ENCODE data around the gene PHLDB3.

Gene PHLDB3

DNA sequence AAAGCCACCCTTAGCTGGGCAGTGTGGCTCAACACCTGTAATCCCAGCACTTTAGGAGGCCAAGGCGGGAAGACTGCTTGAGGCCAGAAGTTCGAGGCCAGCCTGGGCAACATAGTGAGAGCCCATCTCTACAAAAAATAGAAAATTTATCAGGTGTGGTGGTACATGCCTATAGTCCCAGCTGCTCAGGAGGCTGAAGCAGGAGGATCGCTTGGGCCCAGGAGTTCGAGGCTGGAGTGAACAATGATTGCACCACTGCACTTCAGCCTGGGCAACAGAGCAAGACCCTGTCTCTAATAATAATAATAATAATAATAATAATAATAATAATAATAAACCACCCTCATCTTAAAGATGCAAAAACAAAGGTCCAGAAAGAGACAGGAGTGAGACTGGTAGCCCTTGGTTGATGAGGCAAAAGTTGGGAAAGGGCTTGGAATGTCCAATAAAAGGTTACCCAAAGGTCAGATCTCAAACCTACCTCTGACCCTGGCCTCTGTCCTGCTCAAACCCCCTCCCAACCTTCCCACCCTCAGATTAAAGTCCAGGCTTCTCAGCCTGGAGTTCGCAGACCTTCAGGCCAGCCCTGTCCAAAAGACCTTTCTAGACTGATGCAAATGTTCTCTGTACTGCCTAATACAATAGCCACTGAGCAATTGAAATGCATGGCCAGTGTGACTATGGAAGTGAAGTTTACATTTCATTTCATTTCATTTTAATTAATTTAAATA is 37.5 kb upstream of the PHLDB3 start:
- H3K36me3 ChIP-seq (ENCODE audit: control insufficient read depth, insufficient read depth, low read length, severe bottlenecking), result peaks cover 48% of the 10 kb centered on the region
- DNase-seq (ENCODE audit: low read depth), result no peak

GRCh38 chr19:43540381-43540780 is 35.8 kb upstream of the PHLDB3 start:
- H3K36me3 ChIP-seq (ENCODE audit: control insufficient read depth, insufficient read depth, low read length, severe bottlenecking), result peaks cover 48% of the 10 kb centered on the region

More for the DNA sequence above, 37.5 kb upstream of the PHLDB3 start:
- Histone ChIP-seq H3K4me1 (ENCODE audit: control insufficient read depth, insufficient read depth, low read length) (no peaks in the 10 kb centered on the region), H3K27me3 (replicated peaks; ENCODE audit: control insufficient read depth, insufficient read depth, low read length) (no peaks in the 10 kb centered on the region), H3K9ac (ENCODE audit: low read length) (no peak overlapping the region), H3K9me3 (ENCODE audit: control insufficient read depth, low read length) (no peaks in the 10 kb centered on the region), H3K4me3 (ENCODE audit: low read length) (no peak overlapping the region)

DNA sequence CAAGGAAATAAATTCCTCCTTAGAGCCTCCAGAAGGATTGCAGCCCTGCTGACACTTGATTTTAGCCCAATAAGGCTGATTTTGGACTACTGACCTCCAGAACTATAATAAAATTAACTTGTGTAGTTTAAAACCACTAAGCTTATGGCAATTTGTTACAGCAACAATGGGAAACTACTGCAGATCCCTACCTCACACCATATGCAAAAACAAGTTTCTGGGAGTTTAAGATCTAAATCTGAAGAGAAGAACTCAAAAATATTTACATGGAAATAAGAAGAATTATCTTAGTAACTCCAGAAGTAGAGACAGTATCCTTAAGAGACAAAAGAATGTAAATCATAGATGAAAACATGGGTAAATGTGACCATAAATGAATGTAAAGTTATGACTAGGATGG is 34.4 kb upstream of the PHLDB3 start:
- no peak overlapping the region for H3K9ac ChIP-seq (ENCODE audit: low read length)
- no peaks in the 10 kb centered on the region for H3K27me3 ChIP-seq (replicated peaks; ENCODE audit: control insufficient read depth, insufficient read depth, low read length)
- H3K4me3 ChIP-seq (ENCODE audit: low read length), result no peak overlapping the region
- DNase-seq (ENCODE audit: low read depth), result no peak
- H3K36me3 ChIP-seq (ENCODE audit: control insufficient read depth, insufficient read depth, low read length, severe bottlenecking), result peaks cover 43% of the 10 kb centered on the region
- no peaks in the 10 kb centered on the region for H3K4me1 ChIP-seq (ENCODE audit: control insufficient read depth, insufficient read depth, low read length)
- H3K9me3 ChIP-seq (ENCODE audit: control insufficient read depth, low read length), result no peaks in the 10 kb centered on the region

More at GRCh38 chr19:43540381-43540780, 35.8 kb upstream of the PHLDB3 start:
- no peaks in the 10 kb centered on the region for H3K4me1 ChIP-seq (ENCODE audit: control insufficient read depth, insufficient read depth, low read length)
- no peak overlapping the region for H3K4me3 ChIP-seq (ENCODE audit: low read length)
- no peaks in the 10 kb centered on the region for H3K27me3 ChIP-seq (replicated peaks; ENCODE audit: control insufficient read depth, insufficient read depth, low read length)
- H3K9me3 ChIP-seq (ENCODE audit: control insufficient read depth, low read length), result no peaks in the 10 kb centered on the region
- DNase-seq (ENCODE audit: low read depth), result no peak
- no peak overlapping the region for H3K9ac ChIP-seq (ENCODE audit: low read length)

DNA sequence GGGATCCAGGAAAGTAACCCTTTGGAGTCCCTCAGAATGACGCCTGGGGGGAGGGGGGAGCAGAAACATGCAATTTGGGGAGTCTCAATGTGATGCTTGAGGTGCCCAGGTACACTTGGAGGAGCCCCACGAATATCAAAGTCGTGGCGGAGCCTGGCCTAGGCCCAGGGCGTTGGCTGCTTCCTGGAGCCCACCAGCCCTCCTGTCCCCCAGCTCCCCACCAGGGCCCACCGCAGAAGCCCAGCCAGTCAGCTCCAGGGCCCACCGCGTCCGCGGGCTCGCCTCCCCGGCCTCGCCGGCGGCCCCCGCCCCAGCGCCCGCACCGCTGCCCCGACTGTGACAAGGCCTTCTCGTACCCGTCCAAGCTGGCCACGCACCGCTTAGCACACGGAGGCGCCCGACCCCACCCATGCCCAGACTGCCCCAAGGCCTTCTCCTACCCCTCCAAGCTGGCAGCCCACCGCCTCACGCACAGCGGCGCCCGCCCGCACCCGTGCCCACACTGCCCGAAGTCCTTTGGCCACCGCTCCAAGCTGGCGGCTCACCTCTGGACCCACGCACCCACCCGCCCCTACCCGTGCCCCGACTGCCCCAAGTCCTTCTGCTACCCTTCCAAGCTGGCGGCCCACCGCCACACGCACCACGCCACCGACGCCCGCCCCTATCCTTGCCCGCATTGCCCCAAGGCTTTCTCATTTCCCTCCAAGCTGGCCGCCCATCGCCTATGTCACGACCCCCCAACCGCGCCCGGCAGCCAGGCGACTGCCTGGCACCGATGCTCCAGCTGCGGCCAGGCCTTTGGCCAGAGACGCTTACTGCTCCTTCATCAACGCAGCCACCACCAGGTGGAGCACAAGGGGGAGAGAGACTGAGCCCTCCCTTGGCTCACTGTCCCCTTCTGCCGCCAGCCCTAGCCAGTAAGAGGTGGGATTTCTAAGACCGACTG is 30.5 kb upstream of the PHLDB3 start:
- Histone ChIP-seq H3K27me3 (replicated peaks; ENCODE audit: control insufficient read depth, insufficient read depth, low read length) (no peaks in the 10 kb centered on the region), H3K9ac (ENCODE audit: low read length) (peak overlapping the region; percentile 41), H3K36me3 (ENCODE audit: control insufficient read depth, insufficient read depth, low read length, severe bottlenecking) (peaks cover 16% of the 10 kb centered on the region), H3K4me3 (ENCODE audit: low read length) (no peak overlapping the region), H3K4me1 (ENCODE audit: control insufficient read depth, insufficient read depth, low read length) (peaks cover 10% of the 10 kb centered on the region), H3K9me3 (ENCODE audit: control insufficient read depth, low read length) (no peaks in the 10 kb centered on the region)
- DNase-seq (ENCODE audit: low read depth), result peak; percentile 61

DNA sequence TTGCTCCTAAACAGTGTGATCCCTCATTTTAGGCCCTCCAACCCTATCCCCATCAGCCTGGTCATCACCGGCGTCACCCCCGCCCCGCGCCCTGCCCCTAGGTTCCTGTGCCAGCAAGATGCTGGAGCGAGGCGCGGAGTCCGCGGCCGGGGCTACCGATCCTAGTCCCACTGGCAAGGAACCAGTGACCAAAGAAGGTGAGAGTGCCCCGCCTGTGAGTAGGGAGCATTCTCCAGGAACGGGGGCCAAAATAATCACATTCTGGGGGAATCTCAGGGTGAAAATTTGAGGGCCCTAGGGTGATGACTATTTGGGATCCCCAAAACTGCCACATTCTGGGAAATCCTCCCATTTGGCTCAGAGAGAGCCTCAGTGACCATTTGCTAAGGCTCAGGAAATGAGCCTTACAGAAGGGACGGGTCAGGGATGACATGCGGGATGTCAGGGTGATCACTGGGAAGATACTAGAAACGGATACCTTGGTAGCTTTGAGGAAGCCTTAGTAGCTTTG is 29.8 kb upstream of the PHLDB3 start:
- Histone ChIP-seq H3K27me3 (replicated peaks; ENCODE audit: control insufficient read depth, insufficient read depth, low read length) (no peaks in the 10 kb centered on the region), H3K9me3 (ENCODE audit: control insufficient read depth, low read length) (no peaks in the 10 kb centered on the region), H3K4me3 (ENCODE audit: low read length) (peak overlapping the region; percentile 89), H3K9ac (ENCODE audit: low read length) (peak overlapping the region; percentile 41), H3K4me1 (ENCODE audit: control insufficient read depth, insufficient read depth, low read length) (peaks cover 10% of the 10 kb centered on the region), H3K36me3 (ENCODE audit: control insufficient read depth, insufficient read depth, low read length, severe bottlenecking) (peaks cover 16% of the 10 kb centered on the region)
- DNase-seq (ENCODE audit: low read depth), result no peak

- H3K4me1 ChIP-seq (ENCODE audit: control insufficient read depth, insufficient read depth, low read length), result peaks cover 10% of the 10 kb centered on the region
- H3K9ac ChIP-seq (ENCODE audit: low read length), result peak overlapping the region; percentile 83
- H3K36me3 ChIP-seq (ENCODE audit: control insufficient read depth, insufficient read depth, low read length, severe bottlenecking), result peaks cover 9% of the 10 kb centered on the region
- peak; percentile 100 for DNase-seq (ENCODE audit: low read depth)
- H3K27me3 ChIP-seq (replicated peaks; ENCODE audit: control insufficient read depth, insufficient read depth, low read length), result no peaks in the 10 kb centered on the region
- no peaks in the 10 kb centered on the region for H3K9me3 ChIP-seq (ENCODE audit: control insufficient read depth, low read length)
- peak overlapping the region; percentile 89 for H3K4me3 ChIP-seq (ENCODE audit: low read length)
Measured at GRCh38 chr19:43533546-43534304, 29.2 kb upstream of the PHLDB3 start.

DNA sequence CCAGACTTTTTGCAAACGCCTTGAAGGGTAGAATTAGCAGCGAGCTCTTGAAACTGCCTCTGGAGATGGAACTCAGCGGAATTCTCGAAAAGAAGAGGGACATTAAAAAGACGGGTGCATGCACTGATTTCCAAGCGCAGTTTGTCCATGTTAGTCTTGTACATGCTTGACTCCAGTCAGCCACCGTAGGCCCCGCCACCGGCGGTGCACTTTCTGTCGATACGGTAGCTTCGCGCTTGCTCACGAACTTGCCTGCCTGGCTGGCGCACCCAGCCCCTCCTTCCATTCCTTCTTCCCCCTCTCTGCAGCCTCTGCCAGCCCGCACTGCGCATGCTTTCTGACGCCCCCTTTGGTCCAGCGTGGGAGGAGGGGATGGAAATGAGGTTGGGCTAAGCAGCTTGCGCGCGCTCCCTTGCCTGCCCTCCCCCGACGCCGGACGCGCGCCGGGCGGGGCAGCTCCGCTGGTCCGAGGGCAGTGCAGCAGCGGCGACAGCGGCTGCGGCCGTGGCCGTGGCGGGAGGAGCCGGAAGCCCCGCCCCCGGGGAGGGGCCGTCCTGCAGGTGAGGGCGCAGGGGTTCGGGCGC is 28.5 kb upstream of the PHLDB3 start, which contains the start of gene ZNF575:
TSS of gene ZNF575 (plus strand) at position 227 of the 584 bp plus-strand sequence. CDS start 1,235 bp downstream, outside the sequence.
- Histone ChIP-seq H3K9me3 (ENCODE audit: control insufficient read depth, low read length) (no peaks in the 10 kb centered on the region), H3K36me3 (ENCODE audit: control insufficient read depth, insufficient read depth, low read length, severe bottlenecking) (peaks cover 5% of the 10 kb centered on the region), H3K9ac (ENCODE audit: low read length) (peak within 1 kb of the TSS; percentile 83), H3K4me1 (ENCODE audit: control insufficient read depth, insufficient read depth, low read length) (peaks cover 13% of the 10 kb centered on the region), H3K27me3 (replicated peaks; ENCODE audit: control insufficient read depth, insufficient read depth, low read length) (no peaks in the 10 kb centered on the region), H3K4me3 (ENCODE audit: low read length) (peak within 1 kb of the TSS; percentile 89)
- peak; percentile 96 for DNase-seq (ENCODE audit: low read depth)

GRCh38 chr19:43532571-43532961 is 28.0 kb upstream of the PHLDB3 start:
- peaks cover 3% of the 10 kb centered on the region for H3K36me3 ChIP-seq (ENCODE audit: control insufficient read depth, insufficient read depth, low read length, severe bottlenecking)
- no peaks in the 10 kb centered on the region for H3K27me3 ChIP-seq (replicated peaks; ENCODE audit: control insufficient read depth, insufficient read depth, low read length)
- no peak for DNase-seq (ENCODE audit: low read depth)
- H3K4me1 ChIP-seq (ENCODE audit: control insufficient read depth, insufficient read depth, low read length), result peaks cover 17% of the 10 kb centered on the region
- no peaks in the 10 kb centered on the region for H3K9me3 ChIP-seq (ENCODE audit: control insufficient read depth, low read length)
- peak overlapping the region; percentile 89 for H3K4me3 ChIP-seq (ENCODE audit: low read length)
- peak overlapping the region; percentile 83 for H3K9ac ChIP-seq (ENCODE audit: low read length)

DNA sequence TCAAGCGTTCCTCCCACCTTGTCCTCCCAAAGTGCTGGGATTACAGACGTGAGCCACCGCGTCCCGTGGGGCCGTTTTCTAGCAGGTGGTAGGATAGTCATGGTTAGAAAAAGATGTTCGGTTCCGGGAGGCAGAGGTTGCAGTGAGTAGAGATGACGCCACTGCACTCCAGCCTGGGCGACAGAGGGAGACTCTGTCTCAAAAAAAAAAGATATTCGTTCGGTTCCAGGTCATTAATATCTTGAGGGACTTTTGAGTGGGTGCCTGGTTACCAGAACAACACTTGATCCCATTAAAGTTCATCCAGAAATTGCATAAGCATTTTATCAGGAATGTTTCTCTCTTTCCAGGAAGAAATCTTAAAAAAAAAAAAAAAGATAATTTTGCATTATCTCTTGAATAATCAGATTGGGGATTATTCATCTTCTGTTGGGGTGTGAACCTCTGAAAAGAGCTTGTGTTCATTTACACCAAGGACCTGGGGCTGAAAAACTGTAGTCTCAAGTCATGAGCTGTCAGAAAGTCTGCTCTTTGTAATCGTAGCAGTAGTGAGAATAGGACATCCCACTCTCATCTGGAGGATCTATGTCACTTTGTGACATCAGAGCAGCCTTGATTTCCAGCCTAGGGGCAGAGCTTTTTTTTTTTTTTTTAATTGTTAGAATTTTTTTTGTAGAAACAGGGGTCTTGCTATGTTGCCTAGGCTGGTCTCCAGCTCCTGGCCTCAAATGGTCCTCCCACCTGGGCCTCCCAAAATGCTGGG is 23.5 kb upstream of the PHLDB3 start:
- H3K9ac ChIP-seq (ENCODE audit: low read length), result peak overlapping the region; percentile 97
- peak; percentile 15 for DNase-seq (ENCODE audit: low read depth)
- H3K4me3 ChIP-seq (ENCODE audit: low read length), result peak overlapping the region; percentile 97
- H3K36me3 ChIP-seq (ENCODE audit: control insufficient read depth, insufficient read depth, low read length, severe bottlenecking), result no peaks in the 10 kb centered on the region
- H3K27me3 ChIP-seq (replicated peaks; ENCODE audit: control insufficient read depth, insufficient read depth, low read length), result no peaks in the 10 kb centered on the region
- H3K4me1 ChIP-seq (ENCODE audit: control insufficient read depth, insufficient read depth, low read length), result peaks cover 36% of the 10 kb centered on the region
- H3K9me3 ChIP-seq (ENCODE audit: control insufficient read depth, low read length), result no peaks in the 10 kb centered on the region
